ENCODE results near the gene AUTS2.

AUTS2 gene

GRCh38 chr7:70415179-70415972 is 817.1 kb downstream of the AUTS2 start:
- H3K36me3 Mint-ChIP-seq (ENCODE audit: low read depth) = no peaks in the 10 kb centered on the region
- H3K4me1 Mint-ChIP-seq = peaks cover 22% of the 10 kb centered on the region
- no peaks in the 10 kb centered on the region for H3K9me3 Mint-ChIP-seq
- peaks cover 4% of the 10 kb centered on the region for H3K27me3 Mint-ChIP-seq (ENCODE audit: low read depth)
- TF ChIP-seq CTCF (IDR thresholded peaks at IDR 0.05; ENCODE audit: unreplicated experiment in 3 of 3) = no peak
- H3K4me3 Mint-ChIP-seq = no peak overlapping the region
- H3K27ac Mint-ChIP-seq = no peak overlapping the region

- H3K27me3 Mint-ChIP-seq (ENCODE audit: low read depth) = peaks cover 4% of the 10 kb centered on the region
- no peak for TF ChIP-seq CTCF (IDR thresholded peaks at IDR 0.05; ENCODE audit: unreplicated experiment in 3 of 3)
- H3K4me3 Mint-ChIP-seq = no peak overlapping the region
Measured at GRCh38 chr7:70416347-70416985, 818.2 kb downstream of the AUTS2 start.

GRCh38 chr7:70416986-70417655 is 818.8 kb downstream of the AUTS2 start:
- TF ChIP-seq CTCF (IDR thresholded peaks at IDR 0.05; ENCODE audit: unreplicated experiment in 3 of 3) = peak in 1 of 3 experiments; percentile 14
- Mint-ChIP-seq H3K4me1 (peaks cover 27% of the 10 kb centered on the region), H3K4me3 (no peak overlapping the region), H3K9me3 (no peaks in the 10 kb centered on the region), H3K27me3 (ENCODE audit: low read depth) (peaks cover 4% of the 10 kb centered on the region), H3K27ac (no peak overlapping the region), H3K36me3 (ENCODE audit: low read depth) (no peaks in the 10 kb centered on the region)

More at GRCh38 chr7:70416347-70416985, 818.2 kb downstream of the AUTS2 start:
- Mint-ChIP-seq H3K27ac (peak overlapping the region in 1 of 3 experiments; percentile 17), H3K9me3 (no peaks in the 10 kb centered on the region), H3K36me3 (ENCODE audit: low read depth) (no peaks in the 10 kb centered on the region), H3K4me1 (peaks cover 23% of the 10 kb centered on the region)

- H3K4me3 Mint-ChIP-seq = no peak overlapping the region
- no peaks in the 10 kb centered on the region for H3K36me3 Mint-ChIP-seq (ENCODE audit: low read depth)
- TF ChIP-seq CTCF (IDR thresholded peaks at IDR 0.05; ENCODE audit: unreplicated experiment in 3 of 3) = no peak
- no peak overlapping the region for H3K27ac Mint-ChIP-seq
- H3K9me3 Mint-ChIP-seq = no peaks in the 10 kb centered on the region
- peaks cover 27% of the 10 kb centered on the region for H3K4me1 Mint-ChIP-seq
- H3K27me3 Mint-ChIP-seq (ENCODE audit: low read depth) = peaks cover 4% of the 10 kb centered on the region
Measured at GRCh38 chr7:70419526-70420380, 821.5 kb downstream of the AUTS2 start.

- no peaks in the 10 kb centered on the region for H3K9me3 Mint-ChIP-seq
- H3K4me1 Mint-ChIP-seq = peaks cover 27% of the 10 kb centered on the region
- no peaks in the 10 kb centered on the region for H3K27me3 Mint-ChIP-seq (ENCODE audit: low read depth)
- TF ChIP-seq CTCF (IDR thresholded peaks at IDR 0.05; ENCODE audit: unreplicated experiment in 3 of 3) = no peak
- no peak overlapping the region for H3K27ac Mint-ChIP-seq
- no peak overlapping the region for H3K4me3 Mint-ChIP-seq
- H3K36me3 Mint-ChIP-seq (ENCODE audit: low read depth) = no peaks in the 10 kb centered on the region
Measured at GRCh38 chr7:70420381-70420662, 822.0 kb downstream of the AUTS2 start.
